ENCODE results near the gene LCA5L. TPM values are rescaled to one million over a fixed set of nuclear protein-coding genes. Genes with fewer than 3 reads are reported as not detected.
A peak's percentile ranks its signal among the peaks of the same experiment; 100 is the strongest.
"Not testable (repeated sequence)": the region's sequence is repeated elsewhere in the genome, so short reads cannot be mapped to it uniquely, and the experiment has no call there.

LCA5L gene
- polyA plus RNA-seq, 12 donors = 0.84 to 3.6 (median 1.8) TPM; not detected in 2

- DNase-seq = peak; percentile 70
Measured at GRCh38 chr21:39452207-39452969, 6.8 kb upstream of the LCA5L start.

- DNase-seq = peak; percentile 63
Measured at GRCh38 chr21:39451332-39452206, 6.0 kb upstream of the LCA5L start, which contains the start of gene SH3BGR. Gene SH3BGR, plus strand, starts transcription at chr21:39451970. Its CDS starts 127 bp downstream, at chr21:39452097.

GRCh38 chr21:39447264-39447663, 1.7 kb upstream of the LCA5L start:
- DNase-seq = no peak

DNA sequence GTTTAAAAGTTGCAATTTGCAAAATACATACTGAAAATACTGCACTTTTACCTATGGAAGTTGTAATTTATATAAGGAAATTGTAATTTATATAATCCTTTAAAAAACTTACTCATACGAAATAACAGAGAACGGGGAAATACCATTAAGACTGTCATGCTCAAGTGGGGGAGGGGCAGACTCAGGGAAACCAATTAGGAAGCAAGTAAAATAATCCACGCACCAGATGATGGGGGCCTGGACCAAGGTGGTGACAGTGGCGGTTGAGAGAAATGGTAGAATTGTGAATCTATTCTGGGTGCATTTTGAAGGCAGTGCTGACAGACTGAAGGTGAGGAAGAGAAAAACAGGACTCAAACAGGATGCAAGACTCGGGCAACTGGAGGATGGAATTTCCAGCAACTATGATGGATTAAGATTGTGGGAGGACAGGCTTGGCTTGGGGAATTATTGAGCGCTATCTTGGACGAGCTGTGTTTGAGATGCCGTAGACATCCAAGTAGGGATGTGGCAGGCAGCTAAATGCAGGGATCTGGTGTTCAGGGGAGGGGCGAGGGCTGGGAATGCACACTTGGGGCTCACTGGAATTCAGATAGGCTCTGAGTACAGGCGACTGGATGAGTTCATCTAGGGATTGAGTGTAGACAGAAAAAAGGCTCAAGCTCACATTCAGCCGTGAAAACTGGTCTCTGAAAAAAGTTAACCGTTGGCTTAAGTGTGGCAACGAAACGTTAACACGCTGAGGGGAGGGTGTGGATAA, 977 bp downstream of the LCA5L start:
- DNase-seq = peak; percentile 33

DNA sequence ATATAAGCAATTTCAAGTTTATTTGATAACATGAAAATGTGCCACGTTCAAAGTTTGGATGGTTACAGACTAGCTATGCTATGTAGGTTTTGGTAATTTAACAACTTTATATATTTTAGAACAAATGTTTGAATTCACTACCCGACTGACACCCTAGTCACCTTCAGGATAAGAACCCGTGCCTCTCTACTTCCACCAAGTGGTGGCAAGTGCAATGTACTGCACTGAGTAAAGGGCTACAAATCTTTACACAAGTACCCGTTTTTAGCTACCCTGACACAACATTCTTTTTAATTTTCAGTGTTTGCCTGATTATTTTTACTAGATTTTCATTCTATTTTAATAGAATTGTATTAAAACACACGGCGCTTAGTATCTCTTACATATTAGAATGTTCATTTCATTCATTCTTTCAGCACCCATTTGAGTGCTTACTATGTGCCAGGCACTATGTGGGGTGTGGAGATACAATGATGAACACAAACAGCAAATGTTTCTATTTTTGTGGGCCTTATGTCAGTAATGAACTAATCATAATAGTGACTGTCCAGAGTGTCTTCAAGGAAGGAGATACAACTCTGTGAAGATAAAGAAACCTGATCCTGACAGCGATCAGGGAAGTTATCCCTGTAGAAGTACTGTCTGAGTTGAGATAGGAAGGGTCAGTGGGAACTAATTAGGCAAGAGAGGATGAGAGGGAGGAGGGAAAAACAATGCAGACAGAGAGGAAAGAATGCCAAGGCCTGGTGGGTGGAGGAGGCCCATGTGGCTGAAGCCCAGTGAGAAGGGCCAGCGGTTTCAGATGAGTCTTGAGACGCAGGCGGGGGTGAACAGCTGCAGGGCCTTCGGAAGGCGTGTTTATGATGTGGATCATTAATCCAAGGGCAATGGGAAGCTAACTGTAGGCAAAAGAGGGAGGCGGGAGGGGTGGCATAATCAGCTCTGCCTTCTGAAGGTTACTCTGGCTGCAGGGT, 3.8 kb downstream of the LCA5L start:
- DNase-seq = no peak

- no peak for DNase-seq
Measured at GRCh38 chr21:39439232-39439631, 6.3 kb downstream of the LCA5L start.

DNA sequence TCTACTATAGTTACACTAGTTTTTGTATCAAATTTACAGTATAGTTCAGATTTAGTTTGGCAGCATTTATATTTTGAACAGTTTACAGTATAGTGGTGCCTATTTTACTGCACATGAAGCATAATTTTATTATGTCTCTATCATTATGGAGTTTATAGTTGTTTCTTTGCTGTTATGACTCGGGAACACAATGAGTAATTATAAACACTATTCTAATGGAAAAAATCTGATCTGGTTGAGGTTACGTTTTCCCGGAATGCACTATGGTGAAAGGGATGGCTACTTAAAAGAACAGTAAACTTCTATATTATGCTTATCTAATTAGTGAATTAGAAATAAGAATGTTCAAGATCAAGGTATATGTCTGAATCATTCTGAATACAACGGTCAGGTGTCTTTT, 10.6 kb downstream of the LCA5L start:
- DNase-seq = no peak

- DNase-seq = no peak
Measured at GRCh38 chr21:39430954-39431353, 14.6 kb downstream of the LCA5L start.

DNA sequence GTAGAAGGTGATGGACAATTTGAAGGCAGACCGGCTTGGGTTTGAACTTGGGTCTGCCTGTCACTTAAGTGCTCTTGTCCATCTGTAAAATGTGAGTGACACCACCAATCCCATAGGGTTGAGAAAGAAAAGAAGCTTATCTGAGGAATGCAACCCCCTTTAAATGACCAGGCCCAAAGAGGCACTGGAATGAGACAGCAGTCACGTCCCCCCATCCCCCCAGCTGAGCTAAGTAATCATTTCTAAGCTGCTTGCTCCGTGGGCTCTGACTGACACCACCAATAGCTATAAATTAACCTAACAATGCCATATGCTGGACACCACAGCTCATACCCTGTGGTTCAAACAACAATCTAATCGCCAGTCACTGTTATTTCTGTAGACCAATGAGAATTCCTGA, 15.1 kb downstream of the LCA5L start:
- no peak for DNase-seq

GRCh38 chr21:39430016-39430415, 15.6 kb downstream of the LCA5L start:
- DNase-seq = no peak

- no peak for DNase-seq
Measured at GRCh38 chr21:39429445-39429844, 16.1 kb downstream of the LCA5L start.

DNA sequence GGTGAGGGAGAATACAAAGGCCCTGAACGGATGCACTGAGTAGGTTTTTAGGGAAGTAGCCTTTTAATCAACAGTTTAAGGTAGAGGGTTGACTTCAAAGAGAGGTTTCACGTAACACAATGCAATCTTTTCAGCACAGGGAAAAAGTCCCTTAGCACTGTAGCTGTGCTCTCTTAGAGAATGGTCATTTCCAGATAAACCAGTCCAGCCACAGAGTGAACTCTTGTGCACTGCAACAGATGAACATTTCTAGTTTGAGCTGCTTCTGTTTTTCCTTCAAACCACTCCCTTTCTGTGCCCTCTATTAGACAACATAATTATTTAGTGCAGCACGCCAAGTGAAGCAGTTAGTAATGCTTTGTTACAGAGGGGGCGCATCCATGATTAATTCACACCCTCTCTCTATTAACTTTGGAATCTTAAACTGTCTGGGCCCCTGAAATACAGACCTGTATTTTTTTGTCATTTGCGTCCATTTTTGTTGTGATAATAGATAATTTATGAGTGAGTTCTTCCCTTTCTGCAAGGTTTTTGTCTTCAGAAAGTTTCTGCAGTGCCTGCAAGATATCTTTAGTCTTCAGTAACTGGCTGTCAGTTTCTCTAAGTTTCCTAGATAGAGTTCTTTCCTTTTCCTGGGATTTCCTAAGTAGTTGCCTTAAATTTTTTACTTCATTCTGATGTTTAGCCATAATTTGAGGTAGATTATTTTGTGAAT, 22.9 kb downstream of the LCA5L start:
- DNase-seq = no peak

DNA sequence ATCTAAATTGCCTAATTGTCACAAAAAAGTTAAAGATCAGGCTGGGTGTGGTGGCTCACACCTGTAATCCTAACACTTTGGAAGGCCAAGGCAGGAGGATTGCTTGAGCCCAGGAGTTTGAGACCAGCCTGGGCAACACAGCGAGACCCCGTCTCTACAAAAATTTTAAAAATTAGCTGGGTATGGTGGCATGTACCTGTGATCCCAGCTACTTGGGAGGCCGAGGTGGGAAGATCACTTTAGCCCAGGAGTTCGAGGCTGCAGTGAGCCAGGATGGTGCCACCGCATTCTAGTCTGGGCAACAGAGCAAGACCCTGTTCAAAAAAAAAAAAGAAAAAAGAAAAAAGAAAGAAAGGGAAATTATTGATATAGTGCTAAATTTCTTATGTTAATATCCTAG, 26.4 kb downstream of the LCA5L start:
- DNase-seq = not testable (repeated sequence)

DNA sequence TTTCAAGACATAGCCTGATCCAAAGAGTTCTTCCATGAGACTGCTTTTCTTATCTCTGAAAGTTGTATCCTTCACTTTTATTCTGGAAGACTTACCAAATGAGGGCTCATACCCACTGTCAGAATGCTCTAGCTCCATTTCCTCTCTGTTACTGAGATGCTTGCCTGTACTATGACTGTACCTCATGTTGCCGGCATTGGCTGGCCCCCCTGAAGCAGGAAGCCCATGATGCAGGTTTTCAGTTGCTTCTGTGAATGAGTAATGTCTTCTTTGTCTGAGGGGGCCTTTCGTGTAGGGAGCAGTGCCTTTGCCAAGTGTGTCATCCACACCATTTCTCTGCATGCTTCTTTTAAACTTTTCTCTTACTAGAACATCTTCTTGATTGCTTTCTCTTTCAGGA, 39.5 kb downstream of the LCA5L start:
- no peak for DNase-seq

DNA sequence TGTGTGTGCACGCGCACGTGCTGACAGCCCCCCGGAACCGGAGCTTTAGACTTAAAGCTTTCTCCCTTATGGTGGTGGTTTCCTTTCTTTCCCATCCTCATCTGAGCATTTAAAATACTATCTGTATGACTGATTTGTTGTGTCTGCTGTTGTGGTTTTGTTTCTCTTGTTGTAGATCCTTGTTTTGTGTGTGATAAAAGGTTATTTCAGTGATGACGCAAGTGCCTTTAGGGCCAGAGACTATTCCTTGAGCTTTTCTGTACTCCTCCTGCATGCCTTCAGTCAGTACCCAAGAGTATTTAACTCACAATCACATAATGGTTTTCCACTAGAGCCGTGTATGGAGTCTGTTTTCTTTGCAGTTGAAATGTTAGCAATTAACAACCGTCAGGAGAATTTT, 45.4 kb downstream of the LCA5L start:
- DNase-seq = no peak

DNA sequence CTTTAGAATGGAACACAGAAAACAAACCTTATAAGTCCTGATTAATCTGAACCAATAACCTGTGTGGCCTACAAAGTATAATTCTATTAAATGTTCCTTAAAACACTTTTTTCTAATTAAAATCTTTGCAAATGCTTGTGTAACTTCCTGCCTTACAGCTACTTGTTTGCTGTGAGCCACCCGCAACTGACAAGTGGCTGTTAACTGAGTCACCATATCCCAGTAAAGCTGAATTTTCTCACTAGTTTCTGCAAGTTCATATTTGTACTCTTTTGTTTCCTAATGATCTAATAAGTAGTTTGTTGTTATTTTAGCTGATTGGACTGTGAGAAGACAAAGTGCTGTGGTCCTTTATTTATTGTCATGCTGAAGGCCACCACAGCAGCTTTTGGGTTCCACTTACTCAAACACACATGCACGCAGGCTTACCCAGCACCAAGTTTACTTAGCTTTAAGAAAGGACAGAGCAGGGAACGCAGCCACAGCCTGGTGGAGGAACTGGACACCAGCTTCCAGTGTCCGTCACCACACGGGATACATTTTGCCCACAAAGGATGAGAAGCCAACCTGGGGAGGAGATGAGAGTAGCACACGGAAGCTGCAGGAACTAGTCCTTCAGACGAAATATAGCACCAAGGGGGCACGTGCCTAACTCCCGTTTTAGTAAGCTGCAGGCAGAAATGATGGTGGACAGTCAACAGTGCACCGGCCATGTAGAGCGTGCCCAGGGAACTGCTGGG, 47.8 kb downstream of the LCA5L start:
- DNase-seq = no peak

DNA sequence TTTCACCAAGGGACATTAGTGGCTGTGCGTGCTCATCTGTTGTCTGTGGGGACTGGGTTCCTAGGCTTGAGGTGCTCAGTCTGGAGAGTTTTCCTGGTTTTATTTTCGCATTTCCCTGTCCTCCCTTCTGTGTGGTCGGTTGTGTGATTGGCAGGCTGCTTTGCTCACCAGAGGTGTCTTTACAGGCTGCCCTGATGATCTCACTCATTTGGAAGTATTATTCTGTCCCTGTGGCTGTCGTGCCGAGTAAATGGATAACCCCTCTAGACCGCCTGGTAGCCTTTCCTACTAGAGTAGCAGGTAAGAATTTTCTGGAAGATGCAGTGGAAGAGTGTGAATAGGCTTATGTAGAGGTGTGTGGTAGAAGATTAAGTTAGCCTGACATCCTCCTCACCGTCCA, 52.6 kb downstream of the LCA5L start:
- no peak for DNase-seq

DNA sequence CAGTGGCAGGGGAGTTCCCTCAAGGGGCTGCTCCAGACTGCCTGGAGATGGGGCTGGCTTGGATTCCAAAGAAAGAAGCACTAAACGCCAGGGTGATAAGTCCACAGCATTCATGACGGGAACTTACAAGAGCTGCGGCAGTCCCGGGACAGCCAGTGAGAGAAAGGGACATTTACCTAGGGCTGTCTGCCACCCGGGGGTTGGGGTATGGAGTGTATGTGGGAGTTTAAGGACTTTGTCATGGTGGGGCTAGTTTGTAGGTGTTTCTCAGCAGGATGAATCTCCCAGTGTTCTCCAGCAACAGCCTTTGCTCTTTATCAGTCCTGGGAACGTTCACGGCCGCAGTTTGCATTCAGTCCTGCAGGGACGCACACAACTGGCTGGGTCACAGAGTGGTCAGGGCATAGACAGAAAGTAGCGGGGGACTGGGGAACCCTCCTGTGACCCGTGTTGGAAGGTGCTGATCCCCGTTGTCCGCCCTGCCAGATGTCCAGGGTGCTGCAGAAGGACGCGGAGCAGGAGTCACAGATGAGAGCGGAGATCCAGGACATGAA, 55.3 kb downstream of the LCA5L start:
- no peak for DNase-seq

GRCh38 chr21:39388811-39389155, 56.8 kb downstream of the LCA5L start:
- no peak for DNase-seq
